HepG2 (cell line): ENCODE results near the gene LCK. TPM values are rescaled to one million over a fixed set of nuclear protein-coding genes. Genes with fewer than 3 reads are reported as not detected.
A peak's percentile ranks its signal among the peaks of the same experiment; 100 is the strongest.

ENCODE experiments used
- ETV6 ChIP-seq: sonication (generic); formaldehyde crosslinking; conservative IDR thresholded peaks from 2 replicates; pipeline ENCODE4 v1.4.0; 2020; ENCODE audit warnings: missing genetic modification reagents
- RBM22 ChIP-seq: fragments of 200-400 bp; formaldehyde crosslinking; optimal IDR thresholded peaks from 2 replicates; pipeline ENCODE3; 2017; ENCODE audit warnings: mild to moderate bottlenecking, low read length, moderate library complexity
- RCOR2 ChIP-seq: IDR thresholded peaks from 2 replicates; pipeline ENCODE4 v1.6.1; 2016; ENCODE audit warnings: missing biosample characterization, missing genetic modification reagents
- SOX6 ChIP-seq, 2 experiments: fragments of 450-650 bp in 1 of 2; sonication (generic) in 1 of 2; formaldehyde crosslinking in 1 of 2; IDR thresholded peaks; 2 replicates each; pipeline versions ENCODE4 v1.4.0 to v1.6.1; 2017 to 2020; ENCODE audit warnings: antibody characterized with exemption in 1 of 2, mild to moderate bottlenecking in 1 of 2, missing genetic modification reagents in 1 of 2
- ZBTB7B ChIP-seq: sonication (generic); formaldehyde crosslinking; IDR thresholded peaks from 2 replicates; pipeline ENCODE4 v1.4.0; 2020; ENCODE audit warnings: missing genetic modification reagents
- ZNF264 ChIP-seq: sonication (generic); formaldehyde crosslinking; IDR thresholded peaks from 2 replicates; pipeline ENCODE4 v1.4.0; 2020; ENCODE audit warnings: missing genetic modification reagents
- ZNF282 ChIP-seq: fragments of 450-650 bp; IDR thresholded peaks from 2 replicates; pipeline ENCODE4 v1.6.1; 2018; ENCODE audit not compliant: partially characterized antibody
- ZNF713 ChIP-seq: sonication (generic); formaldehyde crosslinking; IDR thresholded peaks from 2 replicates; pipeline ENCODE4 v1.4.0; 2020; ENCODE audit warnings: mild to moderate bottlenecking, missing genetic modification reagents
- ZNF775 ChIP-seq: sonication (generic); formaldehyde crosslinking; IDR thresholded peaks from 2 replicates; pipeline ENCODE4 v1.4.0; 2020; ENCODE audit warnings: missing genetic modification reagents, mild to moderate bottlenecking, moderate library complexity, borderline replicate concordance
- ZNF878 ChIP-seq: sonication (generic); formaldehyde crosslinking; IDR thresholded peaks from 2 replicates; pipeline ENCODE4 v1.8.1; 2023; ENCODE audit warnings: mild to moderate bottlenecking, missing genetic modification reagents, moderate library complexity
- ZSCAN29 ChIP-seq: sonication (generic); formaldehyde crosslinking; conservative IDR thresholded peaks from 2 replicates; pipeline ENCODE4 v1.4.0; 2020; ENCODE audit warnings: mild to moderate bottlenecking, missing genetic modification reagents
- polyA plus RNA-seq, 8 experiments: library from polyadenylated mRNA; depleted of rRNA in 3 of 8; stranded (reverse) in 7 of 8; unstranded in 1 of 8; fragments of >200 nt; fragmentation: Illumina TruSeq in 4 of 8; extraction: Trizol in 4 of 8; gene quantifications; 2 replicates each; pipeline versions ENCODE4 v1.2.1 to v1.2.3, GENCODE V29; 2011 to 2016; ENCODE audit warnings: low read depth in 4 of 8, missing spikeins in 1 of 8, mixed read lengths in 1 of 8; ENCODE audit not compliant: insufficient read depth in 1 of 8
- total RNA-seq, 5 experiments: library from RNA; depleted of rRNA; stranded (reverse); fragments of >200 nt; fragmentation: Illumina TruSeq; extraction: Trizol; gene quantifications; 2 replicates each; pipeline ENCODE4 v1.2.3, GENCODE V29; 2016; ENCODE audit warnings: low read depth in 1 of 5
- TF ChIP-seq, protein P1 (sequence below): sonication (generic); formaldehyde crosslinking; conservative IDR thresholded peaks from 2 replicates; pipeline ENCODE4 v1.4.0; 2020; ENCODE audit warnings: mild to moderate bottlenecking, missing genetic modification reagents, moderate library complexity
- TF ChIP-seq, protein P2 (sequence below): sonication (generic); formaldehyde crosslinking; IDR thresholded peaks from 2 replicates; pipeline ENCODE4 v1.5.0; 2020; ENCODE audit warnings: missing genetic modification reagents
- TF ChIP-seq, protein P3 (sequence below): sonication (generic); formaldehyde crosslinking; IDR thresholded peaks from 2 replicates; pipeline ENCODE4 v1.5.0; 2020; ENCODE audit warnings: mild to moderate bottlenecking, missing genetic modification reagents, borderline replicate concordance
- TF ChIP-seq, protein P4 (sequence below): sonication (generic); formaldehyde crosslinking; IDR thresholded peaks from 2 replicates; pipeline ENCODE4 v1.5.1; 2020; ENCODE audit warnings: mild to moderate bottlenecking, missing genetic modification reagents, borderline replicate concordance

Gene LCK
- total and polyA plus RNA-seq, 2 of the 13 experiments (the other 11 are each of a cell fraction or from before 2014, with no cell fraction given), result 0.93 to 1.8 TPM

DNA sequence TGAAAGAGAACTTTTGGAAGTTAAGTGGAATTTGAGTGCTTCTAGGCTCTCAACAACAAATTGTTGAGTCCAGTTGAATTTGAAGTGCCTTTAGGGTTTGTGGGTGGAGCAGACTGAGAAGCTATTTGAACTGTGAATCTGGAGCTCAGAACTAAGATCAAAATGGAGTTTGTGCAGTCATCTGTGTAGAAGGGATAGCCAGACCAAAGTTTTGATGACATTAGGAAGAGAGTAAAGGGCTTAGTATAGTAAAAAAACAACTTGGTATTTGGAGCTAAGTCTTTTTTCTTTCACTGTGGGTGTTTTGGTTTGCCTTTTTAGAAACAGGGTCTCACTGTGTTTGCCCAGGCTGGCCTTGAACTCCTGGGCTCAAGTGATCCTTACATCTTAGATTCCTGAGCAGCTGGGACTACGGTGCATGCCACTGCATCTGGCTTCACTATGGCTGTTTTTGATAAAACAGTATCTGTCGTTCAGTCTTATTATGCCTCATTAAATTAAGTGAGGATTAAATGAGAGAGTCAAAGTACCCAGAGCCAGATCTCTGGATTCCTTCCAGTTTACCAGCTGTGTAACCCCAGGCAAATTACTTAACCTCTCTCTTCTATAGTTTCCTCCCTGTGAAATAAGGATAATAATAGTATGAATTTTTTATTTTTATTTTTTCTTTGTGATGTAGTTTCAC, 60.8 kb downstream of the LCK start (continued):
- TF ChIP-seq, protein P1, sequence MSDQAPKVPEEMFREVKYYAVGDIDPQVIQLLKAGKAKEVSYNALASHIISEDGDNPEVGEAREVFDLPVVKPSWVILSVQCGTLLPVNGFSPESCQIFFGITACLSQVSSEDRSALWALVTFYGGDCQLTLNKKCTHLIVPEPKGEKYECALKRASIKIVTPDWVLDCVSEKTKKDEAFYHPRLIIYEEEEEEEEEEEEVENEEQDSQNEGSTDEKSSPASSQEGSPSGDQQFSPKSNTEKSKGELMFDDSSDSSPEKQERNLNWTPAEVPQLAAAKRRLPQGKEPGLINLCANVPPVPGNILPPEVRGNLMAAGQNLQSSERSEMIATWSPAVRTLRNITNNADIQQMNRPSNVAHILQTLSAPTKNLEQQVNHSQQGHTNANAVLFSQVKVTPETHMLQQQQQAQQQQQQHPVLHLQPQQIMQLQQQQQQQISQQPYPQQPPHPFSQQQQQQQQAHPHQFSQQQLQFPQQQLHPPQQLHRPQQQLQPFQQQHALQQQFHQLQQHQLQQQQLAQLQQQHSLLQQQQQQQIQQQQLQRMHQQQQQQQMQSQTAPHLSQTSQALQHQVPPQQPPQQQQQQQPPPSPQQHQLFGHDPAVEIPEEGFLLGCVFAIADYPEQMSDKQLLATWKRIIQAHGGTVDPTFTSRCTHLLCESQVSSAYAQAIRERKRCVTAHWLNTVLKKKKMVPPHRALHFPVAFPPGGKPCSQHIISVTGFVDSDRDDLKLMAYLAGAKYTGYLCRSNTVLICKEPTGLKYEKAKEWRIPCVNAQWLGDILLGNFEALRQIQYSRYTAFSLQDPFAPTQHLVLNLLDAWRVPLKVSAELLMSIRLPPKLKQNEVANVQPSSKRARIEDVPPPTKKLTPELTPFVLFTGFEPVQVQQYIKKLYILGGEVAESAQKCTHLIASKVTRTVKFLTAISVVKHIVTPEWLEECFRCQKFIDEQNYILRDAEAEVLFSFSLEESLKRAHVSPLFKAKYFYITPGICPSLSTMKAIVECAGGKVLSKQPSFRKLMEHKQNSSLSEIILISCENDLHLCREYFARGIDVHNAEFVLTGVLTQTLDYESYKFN (CRISPR knock-in tag), result peak; percentile 80
- TF ChIP-seq SOX6 (IDR thresholded peaks at IDR 0.05) (no peak), SOX6 (CRISPR knock-in tag; IDR thresholded peaks at IDR 0.05) (no peak), RBM22 (no peak), ETV6 (no peak), ZNF713 (CRISPR knock-in tag) (no peak), ZNF878 (CRISPR knock-in tag) (0 out of 2 replicates have a peak, but pooled peaks have one; percentile 30), ZBTB7B (CRISPR knock-in tag) (0 out of 2 replicates have a peak, but pooled peaks have one; percentile 22), ZSCAN29 (CRISPR knock-in tag) (no peak), ZNF282 (no peak), ZNF775 (CRISPR knock-in tag) (no peak), RCOR2 (CRISPR knock-in tag) (peak; percentile 50; the same call in 1 of the 2 replicates), ZNF264 (CRISPR knock-in tag) (no peak)
- TF ChIP-seq, protein P2, sequence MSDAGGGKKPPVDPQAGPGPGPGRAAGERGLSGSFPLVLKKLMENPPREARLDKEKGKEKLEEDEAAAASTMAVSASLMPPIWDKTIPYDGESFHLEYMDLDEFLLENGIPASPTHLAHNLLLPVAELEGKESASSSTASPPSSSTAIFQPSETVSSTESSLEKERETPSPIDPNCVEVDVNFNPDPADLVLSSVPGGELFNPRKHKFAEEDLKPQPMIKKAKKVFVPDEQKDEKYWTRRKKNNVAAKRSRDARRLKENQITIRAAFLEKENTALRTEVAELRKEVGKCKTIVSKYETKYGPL (CRISPR knock-in tag), result no peak
- TF ChIP-seq, protein P3, sequence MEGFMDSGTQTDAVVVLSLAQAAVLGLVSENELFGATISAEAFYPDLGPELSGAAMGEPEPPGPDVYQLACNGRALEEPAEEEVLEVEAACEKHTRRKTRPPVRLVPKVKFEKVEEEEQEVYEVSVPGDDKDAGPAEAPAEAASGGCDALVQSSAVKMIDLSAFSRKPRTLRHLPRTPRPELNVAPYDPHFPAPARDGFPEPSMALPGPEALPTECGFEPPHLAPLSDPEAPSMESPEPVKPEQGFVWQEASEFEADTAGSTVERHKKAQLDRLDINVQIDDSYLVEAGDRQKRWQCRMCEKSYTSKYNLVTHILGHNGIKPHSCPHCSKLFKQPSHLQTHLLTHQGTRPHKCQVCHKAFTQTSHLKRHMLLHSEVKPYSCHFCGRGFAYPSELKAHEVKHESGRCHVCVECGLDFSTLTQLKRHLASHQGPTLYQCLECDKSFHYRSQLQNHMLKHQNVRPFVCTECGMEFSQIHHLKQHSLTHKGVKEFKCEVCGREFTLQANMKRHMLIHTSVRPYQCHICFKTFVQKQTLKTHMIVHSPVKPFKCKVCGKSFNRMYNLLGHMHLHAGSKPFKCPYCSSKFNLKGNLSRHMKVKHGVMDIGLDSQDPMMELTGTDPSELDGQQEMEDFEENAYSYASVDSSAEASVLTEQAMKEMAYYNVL (CRISPR knock-in tag), result peak; percentile 24; the same call in 1 of the 2 replicates
- TF ChIP-seq, protein P4, sequence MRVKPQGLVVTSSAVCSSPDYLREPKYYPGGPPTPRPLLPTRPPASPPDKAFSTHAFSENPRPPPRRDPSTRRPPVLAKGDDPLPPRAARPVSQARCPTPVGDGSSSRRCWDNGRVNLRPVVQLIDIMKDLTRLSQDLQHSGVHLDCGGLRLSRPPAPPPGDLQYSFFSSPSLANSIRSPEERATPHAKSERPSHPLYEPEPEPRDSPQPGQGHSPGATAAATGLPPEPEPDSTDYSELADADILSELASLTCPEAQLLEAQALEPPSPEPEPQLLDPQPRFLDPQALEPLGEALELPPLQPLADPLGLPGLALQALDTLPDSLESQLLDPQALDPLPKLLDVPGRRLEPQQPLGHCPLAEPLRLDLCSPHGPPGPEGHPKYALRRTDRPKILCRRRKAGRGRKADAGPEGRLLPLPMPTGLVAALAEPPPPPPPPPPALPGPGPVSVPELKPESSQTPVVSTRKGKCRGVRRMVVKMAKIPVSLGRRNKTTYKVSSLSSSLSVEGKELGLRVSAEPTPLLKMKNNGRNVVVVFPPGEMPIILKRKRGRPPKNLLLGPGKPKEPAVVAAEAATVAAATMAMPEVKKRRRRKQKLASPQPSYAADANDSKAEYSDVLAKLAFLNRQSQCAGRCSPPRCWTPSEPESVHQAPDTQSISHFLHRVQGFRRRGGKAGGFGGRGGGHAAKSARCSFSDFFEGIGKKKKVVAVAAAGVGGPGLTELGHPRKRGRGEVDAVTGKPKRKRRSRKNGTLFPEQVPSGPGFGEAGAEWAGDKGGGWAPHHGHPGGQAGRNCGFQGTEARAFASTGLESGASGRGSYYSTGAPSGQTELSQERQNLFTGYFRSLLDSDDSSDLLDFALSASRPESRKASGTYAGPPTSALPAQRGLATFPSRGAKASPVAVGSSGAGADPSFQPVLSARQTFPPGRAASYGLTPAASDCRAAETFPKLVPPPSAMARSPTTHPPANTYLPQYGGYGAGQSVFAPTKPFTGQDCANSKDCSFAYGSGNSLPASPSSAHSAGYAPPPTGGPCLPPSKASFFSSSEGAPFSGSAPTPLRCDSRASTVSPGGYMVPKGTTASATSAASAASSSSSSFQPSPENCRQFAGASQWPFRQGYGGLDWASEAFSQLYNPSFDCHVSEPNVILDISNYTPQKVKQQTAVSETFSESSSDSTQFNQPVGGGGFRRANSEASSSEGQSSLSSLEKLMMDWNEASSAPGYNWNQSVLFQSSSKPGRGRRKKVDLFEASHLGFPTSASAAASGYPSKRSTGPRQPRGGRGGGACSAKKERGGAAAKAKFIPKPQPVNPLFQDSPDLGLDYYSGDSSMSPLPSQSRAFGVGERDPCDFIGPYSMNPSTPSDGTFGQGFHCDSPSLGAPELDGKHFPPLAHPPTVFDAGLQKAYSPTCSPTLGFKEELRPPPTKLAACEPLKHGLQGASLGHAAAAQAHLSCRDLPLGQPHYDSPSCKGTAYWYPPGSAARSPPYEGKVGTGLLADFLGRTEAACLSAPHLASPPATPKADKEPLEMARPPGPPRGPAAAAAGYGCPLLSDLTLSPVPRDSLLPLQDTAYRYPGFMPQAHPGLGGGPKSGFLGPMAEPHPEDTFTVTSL (CRISPR knock-in tag), result 0 out of 2 replicates have a peak, but pooled peaks have one; percentile 60
